Measurements from ENCODE around the gene RTN4IP1.

The RTN4IP1 gene

GRCh38 chr6:106629103-106629858, at the start of gene RTN4IP1, which contains the start of gene QRSL1:
Gene RTN4IP1, minus strand, starts transcription at chr6:106629498. Its CDS starts 477 bp downstream, at chr6:106629021.
Gene QRSL1, plus strand, starts transcription at chr6:106629578. Its CDS starts 104 bp downstream, at chr6:106629682.
- peak; percentile 98 for ATAC-seq
- Mint-ChIP-seq H3K27ac (peak within 1 kb of the TSS; percentile 98), H3K9me3 (no peaks in the 10 kb centered on the region), H3K27me3 (no peaks in the 10 kb centered on the region), H3K4me1 (peaks cover 22% of the 10 kb centered on the region), H3K4me3 (peak within 1 kb of the TSS; percentile 90 to 94)
- peak; percentile 85 to 91 for DNase-seq

DNA sequence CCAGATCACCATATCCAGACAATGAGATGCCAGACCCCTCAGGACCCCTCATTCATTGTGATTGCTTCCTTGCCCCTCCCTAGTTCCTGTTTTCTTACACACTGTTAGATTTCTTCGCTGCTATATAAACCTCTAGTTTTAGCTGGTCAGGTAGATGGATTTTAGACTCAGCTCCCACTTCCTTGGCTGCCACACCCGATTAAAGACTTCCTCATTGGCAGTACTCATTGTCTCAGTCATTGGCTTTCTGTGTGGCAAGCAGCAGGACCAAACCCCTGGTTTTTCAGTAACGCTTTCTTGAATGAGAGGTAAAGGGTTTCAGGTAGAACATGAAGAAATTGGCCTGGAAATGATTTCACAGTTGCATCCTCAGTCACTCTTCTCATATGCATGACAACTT, 48.0 kb upstream of the RTN4IP1 start:
- no peaks in the 10 kb centered on the region for H3K9me3 Mint-ChIP-seq
- H3K27ac Mint-ChIP-seq: no peak overlapping the region
- no peak for ATAC-seq
- H3K27me3 Mint-ChIP-seq: no peaks in the 10 kb centered on the region
- H3K4me3 Mint-ChIP-seq: no peak overlapping the region
- no peak for DNase-seq
- no peaks in the 10 kb centered on the region for H3K4me1 Mint-ChIP-seq

GRCh38 chr6:106674541-106675229, 45.4 kb upstream of the RTN4IP1 start:
- ATAC-seq (no peak), DNase-seq (no peak)
- Mint-ChIP-seq H3K27me3 (no peaks in the 10 kb centered on the region), H3K9me3 (no peaks in the 10 kb centered on the region), H3K4me1 (no peaks in the 10 kb centered on the region), H3K27ac (no peak overlapping the region), H3K4me3 (no peak overlapping the region)

DNA sequence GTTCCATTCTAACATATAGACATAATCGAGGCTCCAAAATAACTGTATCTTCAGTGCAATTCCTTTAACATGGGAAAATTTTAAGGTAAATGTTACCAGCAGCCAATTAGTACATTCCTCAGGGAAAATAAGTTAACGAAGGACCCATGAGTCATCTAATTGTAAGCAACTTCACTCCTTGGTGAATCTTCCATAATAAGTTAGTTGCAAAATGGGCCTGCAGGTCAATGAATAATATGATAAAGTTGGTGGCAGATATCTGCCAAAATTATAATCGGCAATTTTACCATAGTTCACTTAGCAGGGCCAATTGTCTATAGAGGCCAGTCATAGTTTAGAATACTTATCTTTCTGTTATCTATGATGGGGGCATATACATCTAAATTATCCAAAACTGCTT, 42.4 kb upstream of the RTN4IP1 start:
- H3K4me1 Mint-ChIP-seq: no peaks in the 10 kb centered on the region
- H3K4me3 Mint-ChIP-seq: no peak overlapping the region
- ATAC-seq: no peak
- no peaks in the 10 kb centered on the region for H3K27me3 Mint-ChIP-seq
- H3K27ac Mint-ChIP-seq: no peak overlapping the region
- H3K9me3 Mint-ChIP-seq: no peaks in the 10 kb centered on the region
- DNase-seq: no peak

GRCh38 chr6:106670236-106670635, 40.9 kb upstream of the RTN4IP1 start:
- H3K27ac Mint-ChIP-seq: no peak overlapping the region
- H3K4me3 Mint-ChIP-seq: no peak overlapping the region
- no peaks in the 10 kb centered on the region for H3K4me1 Mint-ChIP-seq
- ATAC-seq (no peak), DNase-seq (no peak)
- H3K9me3 Mint-ChIP-seq: no peaks in the 10 kb centered on the region
- no peaks in the 10 kb centered on the region for H3K27me3 Mint-ChIP-seq

- Mint-ChIP-seq H3K27ac (no peak overlapping the region), H3K27me3 (no peaks in the 10 kb centered on the region), H3K4me3 (no peak overlapping the region), H3K4me1 (peaks cover 6% of the 10 kb centered on the region), H3K9me3 (no peaks in the 10 kb centered on the region)
- DNase-seq: no peak
- ATAC-seq: no peak
Observed at GRCh38 chr6:106667022-106667402, 37.7 kb upstream of the RTN4IP1 start.

GRCh38 chr6:106666282-106667021, 37.2 kb upstream of the RTN4IP1 start:
- ATAC-seq (no peak), DNase-seq (no peak)
- Mint-ChIP-seq H3K27me3 (no peaks in the 10 kb centered on the region), H3K9me3 (no peaks in the 10 kb centered on the region), H3K4me3 (no peak overlapping the region), H3K4me1 (peaks cover 6% of the 10 kb centered on the region), H3K27ac (no peak overlapping the region)

DNA sequence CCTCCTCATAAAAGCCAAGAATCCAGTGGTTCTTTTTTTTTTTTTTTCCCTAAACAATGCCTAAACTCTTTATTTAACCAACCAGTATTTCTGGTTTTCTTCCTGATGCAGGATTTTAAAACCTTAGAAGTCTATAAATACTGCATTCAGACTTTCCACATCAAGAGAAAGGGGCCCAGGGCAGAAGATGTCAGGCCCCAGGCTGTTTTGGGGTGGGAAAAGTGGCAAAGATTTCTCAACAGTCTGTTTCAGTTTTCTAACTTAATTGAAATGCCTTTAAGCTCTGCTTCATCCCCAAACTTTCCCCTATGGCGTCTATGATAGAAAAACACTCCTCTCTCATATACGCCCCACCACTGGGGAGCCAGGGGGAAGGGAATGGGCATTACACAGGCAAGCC, 33.2 kb upstream of the RTN4IP1 start:
- no peaks in the 10 kb centered on the region for H3K27me3 Mint-ChIP-seq
- H3K4me3 Mint-ChIP-seq: no peak overlapping the region
- H3K27ac Mint-ChIP-seq: no peak overlapping the region
- H3K9me3 Mint-ChIP-seq: peaks cover 7 to 11% of the 10 kb centered on the region in 2 donors
- ATAC-seq: no peak
- no peak for DNase-seq
- H3K4me1 Mint-ChIP-seq: peaks cover 6% of the 10 kb centered on the region

GRCh38 chr6:106659859-106660258, 30.6 kb upstream of the RTN4IP1 start:
- no peaks in the 10 kb centered on the region for H3K27me3 Mint-ChIP-seq

GRCh38 chr6:106658469-106658868, 29.2 kb upstream of the RTN4IP1 start:
- Mint-ChIP-seq H3K27me3 (no peaks in the 10 kb centered on the region), H3K4me3 (no peak overlapping the region), H3K27ac (no peak overlapping the region), H3K4me1 (peaks cover under 1% of the 10 kb centered on the region), H3K9me3 (peaks cover 11 to 17% of the 10 kb centered on the region in 2 donors)
- no peak for ATAC-seq
- DNase-seq: no peak

More at GRCh38 chr6:106659859-106660258, 30.6 kb upstream of the RTN4IP1 start:
- ATAC-seq: no peak
- Mint-ChIP-seq H3K9me3 (peaks cover 11 to 17% of the 10 kb centered on the region in 2 donors), H3K4me3 (no peak overlapping the region), H3K4me1 (peaks cover 6% of the 10 kb centered on the region), H3K27ac (no peak overlapping the region)
- DNase-seq: no peak

GRCh38 chr6:106648651-106649308, 19.5 kb upstream of the RTN4IP1 start:
- DNase-seq (no peak), ATAC-seq (no peak)
- H3K4me3 Mint-ChIP-seq: no peak overlapping the region
- H3K27ac Mint-ChIP-seq: no peak overlapping the region
- no peaks in the 10 kb centered on the region for H3K27me3 Mint-ChIP-seq
- H3K9me3 Mint-ChIP-seq: no peaks in the 10 kb centered on the region
- H3K4me1 Mint-ChIP-seq: no peaks in the 10 kb centered on the region

GRCh38 chr6:106643061-106643460, 13.8 kb upstream of the RTN4IP1 start:
- no peak overlapping the region for H3K4me3 Mint-ChIP-seq
- DNase-seq (no peak), ATAC-seq (no peak)
- no peaks in the 10 kb centered on the region for H3K9me3 Mint-ChIP-seq
- peaks cover 15% of the 10 kb centered on the region for H3K4me1 Mint-ChIP-seq
- no peaks in the 10 kb centered on the region for H3K27me3 Mint-ChIP-seq
- no peak overlapping the region for H3K27ac Mint-ChIP-seq

DNA sequence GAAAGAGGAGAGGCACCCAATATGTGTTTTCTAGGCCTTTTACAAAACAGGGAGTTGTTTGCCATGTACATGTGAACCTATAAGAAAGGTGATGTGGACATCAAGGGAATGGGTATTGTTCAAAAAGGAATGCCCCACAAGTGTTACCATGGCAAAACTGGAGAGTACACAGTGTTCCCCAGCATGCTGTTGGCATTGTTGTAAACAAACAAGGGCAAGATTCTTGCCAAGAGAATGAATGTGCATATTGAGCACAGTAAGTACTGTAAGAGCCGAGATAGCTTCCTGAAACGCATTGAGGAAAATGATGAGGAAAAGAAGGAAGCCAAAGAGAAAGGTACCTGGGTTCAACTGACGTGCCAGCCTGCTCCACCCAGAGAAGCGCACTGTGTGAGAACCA, 13.2 kb upstream of the RTN4IP1 start:
- DNase-seq (no peak), ATAC-seq (no peak)
- H3K9me3 Mint-ChIP-seq: no peaks in the 10 kb centered on the region
- H3K4me3 Mint-ChIP-seq: no peak overlapping the region
- no peaks in the 10 kb centered on the region for H3K27me3 Mint-ChIP-seq
- peak overlapping the region in 1 of 2 donors; percentile 74 for H3K27ac Mint-ChIP-seq
- peaks cover 21% of the 10 kb centered on the region for H3K4me1 Mint-ChIP-seq

DNA sequence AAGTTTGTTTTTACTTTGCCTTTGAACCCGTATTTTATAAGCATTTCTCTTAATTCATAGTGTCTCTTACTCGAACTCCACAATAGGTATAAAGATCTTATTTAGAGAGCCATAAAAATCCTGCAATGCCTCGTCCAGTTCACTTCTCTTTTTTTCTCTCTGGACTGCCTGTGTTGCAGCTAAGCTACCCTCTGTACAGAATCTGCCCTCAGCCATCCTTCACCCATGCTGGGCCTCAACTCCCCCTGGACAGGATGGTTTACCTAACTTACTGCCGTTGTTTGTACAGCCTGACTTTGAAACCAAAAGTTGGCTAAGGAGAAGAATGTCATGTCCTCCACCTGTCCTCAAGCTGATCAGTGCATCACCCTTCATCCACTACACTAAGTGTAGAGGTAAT, 10.5 kb upstream of the RTN4IP1 start:
- ATAC-seq (no peak), DNase-seq (no peak)
- H3K27ac Mint-ChIP-seq: no peak overlapping the region
- H3K4me3 Mint-ChIP-seq: no peak overlapping the region
- H3K9me3 Mint-ChIP-seq: no peaks in the 10 kb centered on the region
- H3K27me3 Mint-ChIP-seq: no peaks in the 10 kb centered on the region
- peaks cover 30% of the 10 kb centered on the region for H3K4me1 Mint-ChIP-seq

DNA sequence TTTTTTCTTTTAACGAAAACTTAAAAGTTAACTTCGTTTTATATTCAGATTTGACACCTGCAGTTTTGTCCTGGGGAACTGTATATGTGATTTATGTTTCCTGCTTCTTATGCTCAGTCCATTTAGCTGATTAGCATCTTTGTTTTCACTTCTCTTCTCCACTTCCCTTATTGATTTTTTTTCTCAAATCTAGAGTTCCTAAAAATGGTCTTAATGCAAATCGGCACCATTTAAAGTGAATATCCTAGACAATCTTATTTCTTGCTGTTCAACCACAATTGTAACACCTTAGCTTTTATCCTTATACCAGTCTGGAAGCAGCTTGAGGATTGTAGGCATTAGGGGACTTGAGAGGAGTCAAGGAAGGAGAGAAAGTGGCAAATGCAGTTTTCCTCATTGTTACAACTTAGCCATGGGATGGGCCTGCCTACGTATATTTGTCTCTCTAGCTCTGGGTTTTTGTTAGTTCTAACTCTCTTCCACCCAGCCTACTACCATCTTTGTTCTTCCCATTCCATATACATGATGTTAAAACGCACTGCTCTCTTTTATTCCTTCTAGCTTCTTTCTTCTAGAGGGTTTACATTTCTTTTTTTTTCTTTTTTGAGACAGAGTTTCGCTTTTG, 8.5 kb upstream of the RTN4IP1 start:
- Mint-ChIP-seq H3K27ac (peak overlapping the region in 1 of 2 donors; percentile 74), H3K4me1 (peaks cover 31% of the 10 kb centered on the region), H3K27me3 (no peaks in the 10 kb centered on the region), H3K4me3 (no peak overlapping the region), H3K9me3 (no peaks in the 10 kb centered on the region)
- ATAC-seq: no peak
- DNase-seq: no peak
